GM19099 (cell line): ENCODE measurements around the gene ARHGAP18.

ENCODE experiments used
- POLR2A ChIP-seq: IDR thresholded peaks from 3 replicates; pipeline ENCODE4 v1.6.1; 2011; ENCODE audit warnings: low read depth; ENCODE audit not compliant: insufficient read length; ENCODE audit errors: extremely low read depth

Gene ARHGAP18

GRCh38 chr6:129590408-129591022, 119.5 kb downstream of the ARHGAP18 start:
- TF ChIP-seq POLR2A: no peak

- no peak for TF ChIP-seq POLR2A
These were observed 123.2 kb downstream of the ARHGAP18 start for GRCh38 chr6:129586815-129587214.

GRCh38 chr6:129583866-129584265, 126.1 kb downstream of the ARHGAP18 start:
- TF ChIP-seq POLR2A: no peak

GRCh38 chr6:129578315-129578714, 131.7 kb downstream of the ARHGAP18 start:
- TF ChIP-seq POLR2A: no peak

- TF ChIP-seq POLR2A: no peak
These were observed 132.3 kb downstream of the ARHGAP18 start for GRCh38 chr6:129577691-129578090.

DNA sequence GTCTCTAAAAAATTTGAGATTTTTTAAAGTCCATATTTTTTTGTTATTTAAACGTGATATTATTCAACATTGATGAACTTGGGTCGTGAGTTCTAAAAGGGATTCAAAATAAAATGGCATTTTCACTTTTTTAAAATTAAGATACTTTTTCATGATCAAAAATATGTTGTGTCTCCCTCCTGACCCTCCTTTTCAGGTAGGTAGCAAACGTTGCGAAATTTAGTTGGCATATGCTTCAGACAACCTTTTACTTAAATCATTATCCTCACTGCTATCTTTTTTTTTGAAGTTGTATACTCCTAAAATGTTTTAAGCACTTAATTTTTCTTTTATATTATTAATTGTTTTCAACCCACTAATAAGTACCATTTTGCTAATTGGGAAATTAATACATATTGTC, 133.5 kb downstream of the ARHGAP18 start:
- TF ChIP-seq POLR2A: no peak

DNA sequence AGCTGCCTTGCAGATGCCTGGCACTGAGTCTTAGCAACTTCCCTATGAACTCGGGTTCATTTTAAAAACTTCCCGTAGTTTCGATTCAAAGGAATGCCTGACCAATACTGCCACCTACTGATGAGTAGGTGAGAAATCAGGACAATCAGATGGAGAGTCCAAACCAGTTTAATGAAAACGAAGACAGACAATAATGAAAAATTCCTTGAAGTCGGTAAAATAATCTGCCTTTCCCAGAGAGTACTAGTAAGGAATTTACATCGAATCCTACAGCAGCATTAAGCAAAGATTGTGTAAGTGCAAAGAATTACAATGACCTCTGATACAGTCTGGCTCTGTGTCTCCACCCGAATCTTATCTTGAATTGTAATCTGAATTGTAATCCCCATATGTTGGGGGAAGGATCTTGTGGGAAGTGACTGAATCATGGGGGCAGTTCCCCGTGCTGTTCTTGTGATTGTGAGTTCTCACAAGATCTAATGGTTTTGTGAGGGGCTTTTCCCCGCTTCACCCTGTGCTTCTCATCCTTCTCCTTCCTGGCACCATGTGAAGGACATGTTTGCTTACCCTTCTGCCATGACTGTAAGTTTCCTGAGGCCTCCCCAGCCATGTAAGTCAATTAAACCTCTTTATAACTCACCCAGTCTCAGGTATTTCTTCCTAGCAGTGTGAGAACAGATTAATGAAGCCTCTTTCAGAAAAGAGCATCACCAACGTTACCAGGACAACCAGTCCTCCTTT, 134.4 kb downstream of the ARHGAP18 start:
- TF ChIP-seq POLR2A: no peak

GRCh38 chr6:129568015-129568414, 142.0 kb downstream of the ARHGAP18 start:
- no peak for TF ChIP-seq POLR2A

GRCh38 chr6:129567374-129567773, 142.6 kb downstream of the ARHGAP18 start:
- no peak for TF ChIP-seq POLR2A

GRCh38 chr6:129565811-129566210, 144.2 kb downstream of the ARHGAP18 start:
- no peak for TF ChIP-seq POLR2A

- TF ChIP-seq POLR2A: no peak
These were observed 144.6 kb downstream of the ARHGAP18 start for GRCh38 chr6:129565366-129565765.

DNA sequence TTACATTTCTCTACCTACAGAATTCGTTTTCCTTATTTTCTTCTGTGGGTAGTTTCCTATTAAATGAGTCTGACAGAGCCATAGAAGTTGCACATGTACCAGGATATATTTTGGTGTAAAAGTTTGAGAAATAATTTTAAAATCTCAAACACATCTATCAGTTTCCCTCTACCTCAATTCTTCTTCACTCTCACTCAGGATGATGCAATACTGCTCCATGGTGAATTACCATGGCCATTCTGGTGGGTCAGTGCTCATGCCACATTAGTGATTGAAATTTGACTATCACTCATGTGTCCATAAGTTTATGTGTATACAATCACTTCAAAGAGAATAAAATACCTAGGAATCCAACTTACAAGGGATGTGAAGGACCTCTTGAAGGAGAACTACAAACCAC, 151.7 kb downstream of the ARHGAP18 start:
- no peak for TF ChIP-seq POLR2A

GRCh38 chr6:129555206-129555832, 154.7 kb downstream of the ARHGAP18 start:
- TF ChIP-seq POLR2A: no peak

GRCh38 chr6:129552413-129552812, 157.6 kb downstream of the ARHGAP18 start:
- no peak for TF ChIP-seq POLR2A

DNA sequence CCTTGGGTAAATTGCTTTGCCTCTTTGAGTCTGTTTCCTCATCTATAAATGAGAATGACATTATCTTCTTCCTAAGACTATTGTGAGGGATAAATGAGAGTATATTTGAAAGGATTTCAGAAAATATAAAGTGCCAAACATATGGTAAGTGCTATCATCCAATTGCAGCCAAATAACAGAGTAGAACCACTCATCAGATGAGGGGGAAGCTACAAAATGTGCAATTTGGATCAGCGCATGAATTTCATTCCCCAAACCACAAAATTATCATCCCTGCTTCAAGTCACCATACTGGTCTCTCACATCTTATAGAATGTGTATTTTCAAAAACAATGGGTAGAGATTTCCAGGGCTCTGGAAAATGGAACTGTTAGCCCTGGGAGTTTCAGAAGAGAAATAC, 158.5 kb downstream of the ARHGAP18 start:
- TF ChIP-seq POLR2A: no peak

- no peak for TF ChIP-seq POLR2A
These were observed 163.3 kb downstream of the ARHGAP18 start for GRCh38 chr6:129546702-129547101.
